Measurements from ENCODE around the gene FOXP2. TPM values are rescaled to one million over a fixed set of nuclear protein-coding genes. Genes with fewer than 3 reads are reported as not detected.

Gene FOXP2
- total and polyA plus RNA-seq, 2 of the 13 experiments (the other 11 are each of a cell fraction or from before 2014, with no cell fraction given): 0.90 TPM; not detected in 1

DNA sequence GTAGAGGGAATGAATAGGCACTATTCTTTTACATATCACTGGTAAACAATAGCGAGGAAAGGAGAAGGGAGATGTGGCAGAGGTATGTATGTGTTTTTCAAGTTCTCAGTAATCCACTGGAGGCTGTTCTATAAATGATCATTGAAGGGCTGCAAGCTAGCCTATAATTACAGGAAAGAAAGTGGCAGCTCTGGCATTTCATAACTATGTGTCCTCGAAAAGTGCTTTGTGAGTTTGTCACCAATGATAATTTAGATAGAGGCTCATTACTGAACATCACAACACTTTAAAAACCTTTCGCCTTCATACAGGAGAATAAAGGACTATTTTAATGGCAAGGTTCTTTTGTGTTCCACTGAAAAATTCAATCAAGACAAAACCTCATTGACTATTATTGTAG lies 235.1 kb downstream of the FOXP2 start:
- WGBS (ENCODE audit: low lambda C conversion rate): 24% methylated on average over 3 of the region's 3 CpGs
- CTCF ChIA-PET (ENCODE audit: low intra/inter-chr PET ratio, low total read pairs): no interaction called here
- no TSS peak for BruUV-seq (replicated peaks)
- TF ChIP-seq, protein P1, sequence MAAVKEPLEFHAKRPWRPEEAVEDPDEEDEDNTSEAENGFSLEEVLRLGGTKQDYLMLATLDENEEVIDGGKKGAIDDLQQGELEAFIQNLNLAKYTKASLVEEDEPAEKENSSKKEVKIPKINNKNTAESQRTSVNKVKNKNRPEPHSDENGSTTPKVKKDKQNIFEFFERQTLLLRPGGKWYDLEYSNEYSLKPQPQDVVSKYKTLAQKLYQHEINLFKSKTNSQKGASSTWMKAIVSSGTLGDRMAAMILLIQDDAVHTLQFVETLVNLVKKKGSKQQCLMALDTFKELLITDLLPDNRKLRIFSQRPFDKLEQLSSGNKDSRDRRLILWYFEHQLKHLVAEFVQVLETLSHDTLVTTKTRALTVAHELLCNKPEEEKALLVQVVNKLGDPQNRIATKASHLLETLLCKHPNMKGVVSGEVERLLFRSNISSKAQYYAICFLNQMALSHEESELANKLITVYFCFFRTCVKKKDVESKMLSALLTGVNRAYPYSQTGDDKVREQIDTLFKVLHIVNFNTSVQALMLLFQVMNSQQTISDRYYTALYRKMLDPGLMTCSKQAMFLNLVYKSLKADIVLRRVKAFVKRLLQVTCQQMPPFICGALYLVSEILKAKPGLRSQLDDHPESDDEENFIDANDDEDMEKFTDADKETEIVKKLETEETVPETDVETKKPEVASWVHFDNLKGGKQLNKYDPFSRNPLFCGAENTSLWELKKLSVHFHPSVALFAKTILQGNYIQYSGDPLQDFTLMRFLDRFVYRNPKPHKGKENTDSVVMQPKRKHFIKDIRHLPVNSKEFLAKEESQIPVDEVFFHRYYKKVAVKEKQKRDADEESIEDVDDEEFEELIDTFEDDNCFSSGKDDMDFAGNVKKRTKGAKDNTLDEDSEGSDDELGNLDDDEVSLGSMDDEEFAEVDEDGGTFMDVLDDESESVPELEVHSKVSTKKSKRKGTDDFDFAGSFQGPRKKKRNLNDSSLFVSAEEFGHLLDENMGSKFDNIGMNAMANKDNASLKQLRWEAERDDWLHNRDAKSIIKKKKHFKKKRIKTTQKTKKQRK (IDR thresholded peaks at IDR 0.05; ENCODE audit: low read length): no peak
- TF ChIP-seq ZNF879 (CRISPR knock-in tag; IDR thresholded peaks at IDR 0.05) (no peak), BORCS8-MEF2B (CRISPR knock-in tag; IDR thresholded peaks at IDR 0.05) (no peak), ZMYM4 (CRISPR knock-in tag; IDR thresholded peaks at IDR 0.05) (no peak), ZNF550 (CRISPR knock-in tag; IDR thresholded peaks at IDR 0.05; ENCODE audit: borderline replicate concordance) (no peak), NCOR1 (IDR thresholded peaks at IDR 0.05; ENCODE audit: borderline replicate concordance, low read length) (no peak), ZNF331 (CRISPR knock-in tag; IDR thresholded peaks at IDR 0.05) (no peak), HNRNPLL (IDR thresholded peaks at IDR 0.05; ENCODE audit: low read depth, low read length, poor library complexity, severe bottlenecking) (no peak), CREB1 (IDR thresholded peaks at IDR 0.05) (no peak), CREB1 (CRISPR knock-in tag; IDR thresholded peaks at IDR 0.05) (no peak), FIP1L1 (IDR thresholded peaks at IDR 0.05; ENCODE audit: borderline replicate concordance, insufficient read depth, low read depth, low read length) (no peak), NCOA1 (CRISPR knock-in tag; IDR thresholded peaks at IDR 0.05) (no peak)
- TF ChIP-seq, protein P2, sequence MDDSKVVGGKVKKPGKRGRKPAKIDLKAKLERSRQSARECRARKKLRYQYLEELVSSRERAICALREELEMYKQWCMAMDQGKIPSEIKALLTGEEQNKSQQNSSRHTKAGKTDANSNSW (CRISPR knock-in tag; IDR thresholded peaks at IDR 0.05; ENCODE audit: borderline replicate concordance): no peak
- TF ChIP-seq, protein P3, sequence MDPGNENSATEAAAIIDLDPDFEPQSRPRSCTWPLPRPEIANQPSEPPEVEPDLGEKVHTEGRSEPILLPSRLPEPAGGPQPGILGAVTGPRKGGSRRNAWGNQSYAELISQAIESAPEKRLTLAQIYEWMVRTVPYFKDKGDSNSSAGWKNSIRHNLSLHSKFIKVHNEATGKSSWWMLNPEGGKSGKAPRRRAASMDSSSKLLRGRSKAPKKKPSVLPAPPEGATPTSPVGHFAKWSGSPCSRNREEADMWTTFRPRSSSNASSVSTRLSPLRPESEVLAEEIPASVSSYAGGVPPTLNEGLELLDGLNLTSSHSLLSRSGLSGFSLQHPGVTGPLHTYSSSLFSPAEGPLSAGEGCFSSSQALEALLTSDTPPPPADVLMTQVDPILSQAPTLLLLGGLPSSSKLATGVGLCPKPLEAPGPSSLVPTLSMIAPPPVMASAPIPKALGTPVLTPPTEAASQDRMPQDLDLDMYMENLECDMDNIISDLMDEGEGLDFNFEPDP (CRISPR knock-in tag; conservative IDR thresholded peaks at IDR 0.05): no peak
- TF ChIP-seq, protein P4, sequence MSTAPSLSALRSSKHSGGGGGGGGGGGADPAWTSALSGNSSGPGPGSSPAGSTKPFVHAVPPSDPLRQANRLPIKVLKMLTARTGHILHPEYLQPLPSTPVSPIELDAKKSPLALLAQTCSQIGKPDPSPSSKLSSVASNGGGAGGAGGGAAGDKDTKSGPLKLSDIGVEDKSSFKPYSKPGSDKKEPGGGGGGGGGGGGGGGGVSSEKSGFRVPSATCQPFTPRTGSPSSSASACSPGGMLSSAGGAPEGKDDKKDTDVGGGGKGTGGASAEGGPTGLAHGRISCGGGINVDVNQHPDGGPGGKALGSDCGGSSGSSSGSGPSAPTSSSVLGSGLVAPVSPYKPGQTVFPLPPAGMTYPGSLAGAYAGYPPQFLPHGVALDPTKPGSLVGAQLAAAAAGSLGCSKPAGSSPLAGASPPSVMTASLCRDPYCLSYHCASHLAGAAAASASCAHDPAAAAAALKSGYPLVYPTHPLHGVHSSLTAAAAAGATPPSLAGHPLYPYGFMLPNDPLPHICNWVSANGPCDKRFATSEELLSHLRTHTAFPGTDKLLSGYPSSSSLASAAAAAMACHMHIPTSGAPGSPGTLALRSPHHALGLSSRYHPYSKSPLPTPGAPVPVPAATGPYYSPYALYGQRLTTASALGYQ (CRISPR knock-in tag; IDR thresholded peaks at IDR 0.05): no peak
- TF ChIP-seq, protein P5, sequence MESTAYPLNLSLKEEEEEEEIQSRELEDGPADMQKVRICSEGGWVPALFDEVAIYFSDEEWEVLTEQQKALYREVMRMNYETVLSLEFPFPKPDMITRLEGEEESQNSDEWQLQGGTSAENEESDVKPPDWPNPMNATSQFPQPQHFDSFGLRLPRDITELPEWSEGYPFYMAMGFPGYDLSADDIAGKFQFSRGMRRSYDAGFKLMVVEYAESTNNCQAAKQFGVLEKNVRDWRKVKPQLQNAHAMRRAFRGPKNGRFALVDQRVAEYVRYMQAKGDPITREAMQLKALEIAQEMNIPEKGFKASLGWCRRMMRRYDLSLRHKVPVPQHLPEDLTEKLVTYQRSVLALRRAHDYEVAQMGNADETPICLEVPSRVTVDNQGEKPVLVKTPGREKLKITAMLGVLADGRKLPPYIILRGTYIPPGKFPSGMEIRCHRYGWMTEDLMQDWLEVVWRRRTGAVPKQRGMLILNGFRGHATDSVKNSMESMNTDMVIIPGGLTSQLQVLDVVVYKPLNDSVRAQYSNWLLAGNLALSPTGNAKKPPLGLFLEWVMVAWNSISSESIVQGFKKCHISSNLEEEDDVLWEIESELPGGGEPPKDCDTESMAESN (CRISPR knock-in tag; conservative IDR thresholded peaks at IDR 0.05): no peak

More for the DNA sequence above, 235.1 kb downstream of the FOXP2 start:
- no peak for DNase-seq (ENCODE audit: low spot score)
- ATAC-seq: no peak
- POLR2A ChIA-PET: no interaction called here
- Histone ChIP-seq H3K9me3 (ENCODE audit: low read length) (no peaks in the 10 kb centered on the region), H3K27me3 (ENCODE audit: control insufficient read depth in 1 of 2, insufficient read depth in 2 of 2, low read length in 2 of 2) (no peaks in the 10 kb centered on the region), H3K36me3 (replicated peaks in 1 of 2; ENCODE audit: control insufficient read depth in 1 of 2, insufficient read depth in 2 of 2, low read length in 2 of 2) (no peaks in the 10 kb centered on the region), H3K4me3 (replicated peaks in 1 of 3; ENCODE audit: insufficient read depth in 1 of 3, low read depth in 2 of 3, low read length in 3 of 3) (no peak overlapping the region), H2AFZ (ENCODE audit: low read length) (no peak overlapping the region), H3K4me2 (ENCODE audit: low read depth, low read length) (no peak overlapping the region), H3K79me2 (ENCODE audit: insufficient read depth, low read length) (no peaks in the 10 kb centered on the region), H4K20me1 (ENCODE audit: insufficient read depth, low read length) (no peaks in the 10 kb centered on the region), H3K4me1 (ENCODE audit: insufficient read depth, low read length) (no peaks in the 10 kb centered on the region), H3K9ac (ENCODE audit: insufficient read depth, low read depth, low read length) (no peak overlapping the region), H3K27ac (ENCODE audit: extremely low read length, insufficient read depth, low read length) (no peak overlapping the region)
- no peak for FAIRE-seq
- in situ Hi-C loops (cut with HindIII; ENCODE audit: extremely low pct_ligation_motif_present, low pct_unique_long_range_greater_than_20kb): no loop called here
- intact Hi-C loops (cut with micrococcal nuclease; ENCODE audit: unreplicated experiment): no loop called here
